ENCODE measurements around the gene ZNF747.
A peak's percentile ranks its signal among the peaks of the same experiment; 100 is the strongest.

Gene ZNF747

GRCh38 chr16:30534368-30535105, at the start of gene ZNF747:
TSS of gene ZNF747 (minus strand) at chr16:30534858. CDS start at chr16:30534679, 179 bp downstream.
- H3K9me3 ChIP-seq (ENCODE audit: control insufficient read depth in 5 of 5, low read length in 5 of 5): no peaks in the 10 kb centered on the region
- H3K9ac ChIP-seq (ENCODE audit: low read length in 5 of 5): peak within 1 kb of the TSS; percentile 73 to 94 (median 91)
- peak within 1 kb of the TSS; percentile 79 to 90 (median 88) for H3K4me3 ChIP-seq (ENCODE audit: low read depth in 1 of 5, low read length in 5 of 5)
- H3K36me3 ChIP-seq (ENCODE audit: control insufficient read depth in 5 of 5, insufficient read depth in 5 of 5, low read length in 5 of 5): peaks cover 0 to 24% (median 17%) of the 10 kb centered on the region in 5 donors
- H3K27ac ChIP-seq (ENCODE audit: low read depth, low read length): peak within 1 kb of the TSS; percentile 96
- H3K27me3 ChIP-seq (ENCODE audit: control insufficient read depth in 5 of 5, insufficient read depth in 4 of 5, low read length in 5 of 5): no peaks in the 10 kb centered on the region
- H3K4me1 ChIP-seq (ENCODE audit: control insufficient read depth in 5 of 5, insufficient read depth in 5 of 5, low read length in 5 of 5): peaks cover 2 to 30% (median 26%) of the 10 kb centered on the region in 5 donors

GRCh38 chr16:30582611-30583340, 48.1 kb upstream of the ZNF747 start:
- H3K4me1 ChIP-seq (ENCODE audit: control insufficient read depth in 5 of 5, insufficient read depth in 5 of 5, low read length in 5 of 5): peaks cover 3 to 20% (median 16%) of the 10 kb centered on the region in 5 donors
- H3K9me3 ChIP-seq (ENCODE audit: control insufficient read depth in 5 of 5, low read length in 5 of 5): no peaks in the 10 kb centered on the region

GRCh38 chr16:30581457-30581856, 46.8 kb upstream of the ZNF747 start:
- Histone ChIP-seq H3K4me1 (ENCODE audit: control insufficient read depth in 5 of 5, insufficient read depth in 5 of 5, low read length in 5 of 5) (peaks cover 3 to 20% (median 16%) of the 10 kb centered on the region in 5 donors), H3K27me3 (ENCODE audit: control insufficient read depth in 5 of 5, insufficient read depth in 4 of 5, low read length in 5 of 5) (no peaks in the 10 kb centered on the region)

More at GRCh38 chr16:30582611-30583340, 48.1 kb upstream of the ZNF747 start:
- Histone ChIP-seq H3K4me3 (ENCODE audit: low read depth in 1 of 5, low read length in 5 of 5) (no peak overlapping the region), H3K27me3 (ENCODE audit: control insufficient read depth in 5 of 5, insufficient read depth in 4 of 5, low read length in 5 of 5) (no peaks in the 10 kb centered on the region), H3K9ac (ENCODE audit: low read length in 5 of 5) (no peak overlapping the region), H3K27ac (ENCODE audit: low read depth, low read length) (no peak overlapping the region), H3K36me3 (ENCODE audit: control insufficient read depth in 5 of 5, insufficient read depth in 5 of 5, low read length in 5 of 5) (peaks cover 0 to 28% (median 24%) of the 10 kb centered on the region in 5 donors)

GRCh38 chr16:30574678-30575077, 40.0 kb upstream of the ZNF747 start:
- no peaks in the 10 kb centered on the region for H3K9me3 ChIP-seq (ENCODE audit: control insufficient read depth in 5 of 5, low read length in 5 of 5)
- H3K9ac ChIP-seq (ENCODE audit: low read length in 5 of 5): no peak overlapping the region
- peaks cover 0 to 11% (median 3%) of the 10 kb centered on the region in 5 donors for H3K36me3 ChIP-seq (ENCODE audit: control insufficient read depth in 5 of 5, insufficient read depth in 5 of 5, low read length in 5 of 5)
- no peak overlapping the region for H3K4me3 ChIP-seq (ENCODE audit: low read depth in 1 of 5, low read length in 5 of 5)
- peaks cover 10 to 22% (median 21%) of the 10 kb centered on the region in 5 donors for H3K4me1 ChIP-seq (ENCODE audit: control insufficient read depth in 5 of 5, insufficient read depth in 5 of 5, low read length in 5 of 5)
- no peaks in the 10 kb centered on the region for H3K27me3 ChIP-seq (ENCODE audit: control insufficient read depth in 5 of 5, insufficient read depth in 4 of 5, low read length in 5 of 5)
- no peak overlapping the region for H3K27ac ChIP-seq (ENCODE audit: low read depth, low read length)

More at GRCh38 chr16:30581457-30581856, 46.8 kb upstream of the ZNF747 start:
- no peak overlapping the region for H3K4me3 ChIP-seq (ENCODE audit: low read depth in 1 of 5, low read length in 5 of 5)
- H3K9me3 ChIP-seq (ENCODE audit: control insufficient read depth in 5 of 5, low read length in 5 of 5): no peaks in the 10 kb centered on the region
- H3K9ac ChIP-seq (ENCODE audit: low read length in 5 of 5): no peak overlapping the region
- no peak overlapping the region for H3K27ac ChIP-seq (ENCODE audit: low read depth, low read length)
- peaks cover 0 to 34% (median 24%) of the 10 kb centered on the region in 5 donors for H3K36me3 ChIP-seq (ENCODE audit: control insufficient read depth in 5 of 5, insufficient read depth in 5 of 5, low read length in 5 of 5)

GRCh38 chr16:30571445-30572322, 37.0 kb upstream of the ZNF747 start, which contains the start of gene ZNF688:
TSS of gene ZNF688 (minus strand) at chr16:30571714. CDS start at chr16:30571629, 85 bp downstream.
- Histone ChIP-seq H3K27ac (ENCODE audit: low read depth, low read length) (peak within 1 kb of the TSS; percentile 89), H3K4me3 (ENCODE audit: low read depth in 1 of 5, low read length in 5 of 5) (peak within 1 kb of the TSS; percentile 80 to 88 (median 87)), H3K9me3 (ENCODE audit: control insufficient read depth in 5 of 5, low read length in 5 of 5) (no peaks in the 10 kb centered on the region), H3K4me1 (ENCODE audit: control insufficient read depth in 5 of 5, insufficient read depth in 5 of 5, low read length in 5 of 5) (peaks cover 10 to 27% (median 23%) of the 10 kb centered on the region in 5 donors), H3K9ac (ENCODE audit: low read length in 5 of 5) (peak within 1 kb of the TSS; percentile 48 to 96 (median 92)), H3K36me3 (ENCODE audit: control insufficient read depth in 5 of 5, insufficient read depth in 5 of 5, low read length in 5 of 5) (peaks cover 0 to 1% (median 0%) of the 10 kb centered on the region in 5 donors), H3K27me3 (ENCODE audit: control insufficient read depth in 5 of 5, insufficient read depth in 4 of 5, low read length in 5 of 5) (no peaks in the 10 kb centered on the region)

- H3K9ac ChIP-seq (ENCODE audit: low read length in 5 of 5): peak overlapping the region; percentile 48 to 96 (median 92)
- no peaks in the 10 kb centered on the region for H3K36me3 ChIP-seq (ENCODE audit: control insufficient read depth in 5 of 5, insufficient read depth in 5 of 5, low read length in 5 of 5)
- peaks cover 10 to 27% (median 23%) of the 10 kb centered on the region in 5 donors for H3K4me1 ChIP-seq (ENCODE audit: control insufficient read depth in 5 of 5, insufficient read depth in 5 of 5, low read length in 5 of 5)
- H3K9me3 ChIP-seq (ENCODE audit: control insufficient read depth in 5 of 5, low read length in 5 of 5): no peaks in the 10 kb centered on the region
- no peaks in the 10 kb centered on the region for H3K27me3 ChIP-seq (ENCODE audit: control insufficient read depth in 5 of 5, insufficient read depth in 4 of 5, low read length in 5 of 5)
- H3K4me3 ChIP-seq (ENCODE audit: low read depth in 1 of 5, low read length in 5 of 5): peak overlapping the region; percentile 80 to 88 (median 87)
- peak overlapping the region; percentile 89 for H3K27ac ChIP-seq (ENCODE audit: low read depth, low read length)
These were observed 36.2 kb upstream of the ZNF747 start for GRCh38 chr16:30570636-30571444.

- Histone ChIP-seq H3K27me3 (ENCODE audit: control insufficient read depth in 5 of 5, insufficient read depth in 4 of 5, low read length in 5 of 5) (no peaks in the 10 kb centered on the region), H3K4me3 (ENCODE audit: low read depth in 1 of 5, low read length in 5 of 5) (peak overlapping the region in 3 of 5 donors; percentile 0 to 24 (median 18)), H3K36me3 (ENCODE audit: control insufficient read depth in 5 of 5, insufficient read depth in 5 of 5, low read length in 5 of 5) (no peaks in the 10 kb centered on the region), H3K4me1 (ENCODE audit: control insufficient read depth in 5 of 5, insufficient read depth in 5 of 5, low read length in 5 of 5) (peaks cover 10 to 27% (median 23%) of the 10 kb centered on the region in 5 donors), H3K9me3 (ENCODE audit: control insufficient read depth in 5 of 5, low read length in 5 of 5) (no peaks in the 10 kb centered on the region), H3K27ac (ENCODE audit: low read depth, low read length) (no peak overlapping the region), H3K9ac (ENCODE audit: low read length in 5 of 5) (peak overlapping the region in 1 of 5 donors; percentile 35)
These were observed 35.3 kb upstream of the ZNF747 start for GRCh38 chr16:30569746-30570635.

- Histone ChIP-seq H3K9me3 (ENCODE audit: control insufficient read depth in 5 of 5, low read length in 5 of 5) (no peaks in the 10 kb centered on the region), H3K27me3 (ENCODE audit: control insufficient read depth in 5 of 5, insufficient read depth in 4 of 5, low read length in 5 of 5) (no peaks in the 10 kb centered on the region), H3K4me3 (ENCODE audit: low read depth in 1 of 5, low read length in 5 of 5) (no peak overlapping the region), H3K9ac (ENCODE audit: low read length in 5 of 5) (no peak overlapping the region), H3K36me3 (ENCODE audit: control insufficient read depth in 5 of 5, insufficient read depth in 5 of 5, low read length in 5 of 5) (no peaks in the 10 kb centered on the region), H3K4me1 (ENCODE audit: control insufficient read depth in 5 of 5, insufficient read depth in 5 of 5, low read length in 5 of 5) (peaks cover 10 to 27% (median 23%) of the 10 kb centered on the region in 5 donors), H3K27ac (ENCODE audit: low read depth, low read length) (no peak overlapping the region)
These were observed 34.6 kb upstream of the ZNF747 start for GRCh38 chr16:30569281-30569680.
